ENCODE measurements around the gene LYVE1. TPM values are rescaled to one million over a fixed set of nuclear protein-coding genes. Genes with fewer than 3 reads are reported as not detected.

The LYVE1 gene
- total RNA-seq, 1 donor from 2014 or later = not detected

GRCh38 chr11:10591741-10592140 lies 23.3 kb upstream of the LYVE1 start:
- DNase-seq (ENCODE audit: low read depth) = no peak
- Histone ChIP-seq H3K36me3 (ENCODE audit: control insufficient read depth, insufficient read depth, low read length) (no peaks in the 10 kb centered on the region), H3K27me3 (ENCODE audit: control insufficient read depth, insufficient read depth, low read length) (no peaks in the 10 kb centered on the region), H3K4me3 (ENCODE audit: low read depth, low read length) (no peak overlapping the region)
- TF ChIP-seq CTCF (IDR thresholded peaks at IDR 0.05; ENCODE audit: insufficient read depth, low read length, severe bottlenecking) = no peak
- FAIRE-seq = no peak

- no peaks in the 10 kb centered on the region for H3K36me3 ChIP-seq (ENCODE audit: control insufficient read depth, insufficient read depth, low read length)
- no peak overlapping the region for H3K4me3 ChIP-seq (ENCODE audit: low read depth, low read length)
- no peak for TF ChIP-seq CTCF (IDR thresholded peaks at IDR 0.05; ENCODE audit: insufficient read depth, low read length, severe bottlenecking)
- no peaks in the 10 kb centered on the region for H3K27me3 ChIP-seq (ENCODE audit: control insufficient read depth, insufficient read depth, low read length)
- no peak for FAIRE-seq
- DNase-seq (ENCODE audit: low read depth) = no peak
Observed at GRCh38 chr11:10590218-10590915, 21.9 kb upstream of the LYVE1 start.

GRCh38 chr11:10588904-10589303 lies 20.4 kb upstream of the LYVE1 start:
- Histone ChIP-seq H3K4me3 (ENCODE audit: low read depth, low read length) (no peak overlapping the region), H3K36me3 (ENCODE audit: control insufficient read depth, insufficient read depth, low read length) (no peaks in the 10 kb centered on the region), H3K27me3 (ENCODE audit: control insufficient read depth, insufficient read depth, low read length) (no peaks in the 10 kb centered on the region)
- peak; percentile 84 for DNase-seq (ENCODE audit: low read depth)
- FAIRE-seq = peak; percentile 58
- no peak for TF ChIP-seq CTCF (IDR thresholded peaks at IDR 0.05; ENCODE audit: insufficient read depth, low read length, severe bottlenecking)

GRCh38 chr11:10587995-10588394 lies 19.5 kb upstream of the LYVE1 start:
- Histone ChIP-seq H3K4me3 (ENCODE audit: low read depth, low read length) (no peak overlapping the region), H3K27me3 (ENCODE audit: control insufficient read depth, insufficient read depth, low read length) (no peaks in the 10 kb centered on the region), H3K36me3 (ENCODE audit: control insufficient read depth, insufficient read depth, low read length) (no peaks in the 10 kb centered on the region)
- TF ChIP-seq CTCF (IDR thresholded peaks at IDR 0.05; ENCODE audit: insufficient read depth, low read length, severe bottlenecking) = no peak
- no peak for DNase-seq (ENCODE audit: low read depth)
- FAIRE-seq = no peak

- TF ChIP-seq CTCF (IDR thresholded peaks at IDR 0.05; ENCODE audit: insufficient read depth, low read length, severe bottlenecking) = no peak
- H3K36me3 ChIP-seq (ENCODE audit: control insufficient read depth, insufficient read depth, low read length) = no peaks in the 10 kb centered on the region
- FAIRE-seq = no peak
- H3K27me3 ChIP-seq (ENCODE audit: control insufficient read depth, insufficient read depth, low read length) = no peaks in the 10 kb centered on the region
- DNase-seq (ENCODE audit: low read depth) = no peak
- H3K4me3 ChIP-seq (ENCODE audit: low read depth, low read length) = no peak overlapping the region
Observed at GRCh38 chr11:10587388-10587787, 18.9 kb upstream of the LYVE1 start.

GRCh38 chr11:10584071-10584501 lies 15.6 kb upstream of the LYVE1 start:
- H3K4me3 ChIP-seq (ENCODE audit: low read depth, low read length) = no peak overlapping the region
- H3K27me3 ChIP-seq (ENCODE audit: control insufficient read depth, insufficient read depth, low read length) = no peaks in the 10 kb centered on the region
- DNase-seq (ENCODE audit: low read depth) (no peak), FAIRE-seq (no peak)
- TF ChIP-seq CTCF (IDR thresholded peaks at IDR 0.05; ENCODE audit: insufficient read depth, low read length, severe bottlenecking) = no peak
- no peaks in the 10 kb centered on the region for H3K36me3 ChIP-seq (ENCODE audit: control insufficient read depth, insufficient read depth, low read length)
